ENCODE measurements around the gene RTP3.
"Not testable (repeated sequence)": the region's sequence is repeated elsewhere in the genome, so short reads cannot be mapped to it uniquely, and the experiment has no call there.

The RTP3 gene

DNA sequence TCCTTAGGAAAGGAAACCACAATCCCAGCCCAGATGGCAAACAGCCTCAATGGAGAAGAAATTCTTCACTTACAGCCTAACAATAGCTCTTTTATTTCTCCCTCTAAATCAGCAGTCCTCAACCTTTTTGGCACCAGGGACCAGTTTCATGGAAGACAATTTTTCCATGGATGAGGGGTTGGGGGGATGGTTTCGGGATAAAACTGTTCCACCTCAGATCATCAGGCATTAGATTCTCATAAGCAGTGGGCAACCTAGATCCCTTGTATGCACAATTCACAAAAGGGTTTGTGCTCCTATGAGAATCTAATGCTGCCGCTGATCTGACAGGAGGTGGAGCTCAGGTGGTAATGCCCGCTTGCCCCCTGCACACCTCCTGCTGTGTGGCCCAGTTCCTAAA, 50.8 kb downstream of the RTP3 start:
- not testable (repeated sequence) for DNase-seq (ENCODE audit: low read depth)

DNA sequence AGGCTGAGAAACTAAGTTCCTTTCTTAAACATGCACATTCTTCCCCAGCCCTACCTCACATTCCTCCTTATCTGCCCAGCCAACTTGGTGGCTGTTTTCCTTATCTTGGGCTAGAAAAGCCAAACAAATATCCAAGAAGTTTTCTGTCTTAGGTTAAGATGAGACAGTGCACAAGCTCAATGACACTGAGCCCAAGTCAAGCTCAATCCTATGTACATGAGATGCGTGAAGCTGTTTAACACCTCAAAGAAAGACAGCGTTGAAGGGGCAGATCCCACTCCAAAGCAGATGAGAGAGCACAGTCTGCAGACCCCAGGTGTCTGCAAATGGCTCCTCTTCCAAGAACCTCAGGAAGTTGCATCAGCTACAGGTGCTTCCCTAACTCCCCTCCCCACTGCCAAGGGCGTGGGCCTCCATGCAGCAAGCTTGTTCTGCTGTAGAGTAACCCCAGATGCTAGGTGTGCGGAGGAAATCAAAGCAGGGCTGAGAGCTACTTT, 51.7 kb downstream of the RTP3 start:
- DNase-seq (ENCODE audit: low read depth) = no peak

DNA sequence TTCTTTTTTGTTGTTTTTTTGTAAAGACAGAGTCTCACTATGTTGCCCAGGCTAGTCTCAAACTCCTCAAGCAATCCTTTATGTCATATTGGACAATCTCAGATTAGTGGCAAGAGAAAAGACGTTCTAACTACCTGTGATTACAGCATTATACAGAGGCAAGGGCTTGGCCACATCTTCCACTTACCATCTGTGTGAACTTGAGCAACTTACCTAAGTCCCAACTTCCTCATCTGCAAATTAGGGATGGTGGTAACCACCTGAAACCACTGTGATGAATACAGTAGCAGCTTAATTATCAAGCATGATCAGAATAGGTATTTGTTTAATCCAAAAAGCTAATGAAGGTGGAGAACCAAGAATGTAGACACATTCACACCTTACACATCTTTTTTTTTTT, 52.2 kb downstream of the RTP3 start:
- no peak for DNase-seq (ENCODE audit: low read depth)
